NCI-H2081 treated with DMSO at 0.1 percent for 48 hours (cell line): ENCODE data around the gene TRPV5.

Source experiments
- DNase-seq: peaks from one replicate; lab custom pipeline; 2025; lab: John Stamatoyannopoulos, UW

The TRPV5 gene

GRCh38 chr7:142908921-142909890 is 24.3 kb downstream of the TRPV5 start:
- DNase-seq, result no peak

DNA sequence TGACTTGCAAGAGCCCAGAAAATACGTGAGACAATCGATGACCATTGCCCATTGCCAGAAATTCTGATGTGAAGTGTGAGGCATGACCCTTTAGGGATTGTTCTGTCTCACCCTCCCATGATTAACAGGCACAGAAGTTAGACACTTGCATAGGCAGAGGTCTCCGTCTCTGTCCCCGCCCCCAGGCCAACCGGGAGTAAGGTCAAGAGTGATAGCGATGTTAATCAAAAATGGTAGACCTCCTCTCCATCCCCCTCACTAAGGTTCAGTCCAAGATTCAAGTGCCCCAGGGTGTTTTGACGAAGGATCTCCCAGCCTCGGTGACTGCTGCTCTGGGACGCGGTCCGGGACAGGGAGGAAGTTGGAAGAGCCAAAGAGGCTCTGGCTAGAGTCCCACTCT is 25.3 kb downstream of the TRPV5 start:
- DNase-seq, result no peak

DNA sequence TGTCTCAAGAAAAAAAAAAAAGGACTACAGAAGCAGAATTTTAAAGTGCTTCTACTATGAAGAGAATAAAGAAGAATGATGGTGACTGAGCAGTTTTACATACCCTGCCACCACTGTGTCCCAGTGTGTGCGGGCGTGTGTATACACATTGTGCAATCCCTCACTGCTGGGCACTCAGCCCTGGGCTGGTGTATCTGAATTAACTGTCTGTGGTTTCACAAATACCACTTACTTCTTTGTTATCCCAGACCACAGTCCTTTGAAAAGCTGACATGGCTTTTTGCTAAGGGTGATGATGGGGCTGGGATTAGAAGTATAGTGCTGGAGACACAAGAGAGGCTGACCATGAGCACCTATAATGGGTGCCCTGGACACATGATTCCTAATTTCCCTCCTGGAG is 26.9 kb downstream of the TRPV5 start:
- DNase-seq, result no peak

DNA sequence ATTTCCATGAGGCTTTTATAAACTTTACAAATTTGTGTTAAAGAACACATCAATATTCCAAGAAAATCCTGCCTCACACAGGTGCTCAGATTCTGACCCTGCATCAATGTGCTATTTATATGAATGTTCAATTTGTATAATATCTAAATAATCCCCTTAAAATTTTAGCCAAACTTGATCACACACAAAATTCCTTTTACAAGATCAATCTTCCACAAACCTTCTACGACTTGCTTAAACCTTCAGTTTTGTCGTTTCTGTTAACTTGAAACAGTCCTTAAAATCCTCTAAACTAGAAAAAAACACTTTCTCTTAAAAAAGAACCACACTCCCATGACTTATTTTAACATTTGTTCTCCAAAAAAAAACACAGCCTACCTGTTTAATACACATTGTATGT is 27.8 kb downstream of the TRPV5 start:
- no peak for DNase-seq

DNA sequence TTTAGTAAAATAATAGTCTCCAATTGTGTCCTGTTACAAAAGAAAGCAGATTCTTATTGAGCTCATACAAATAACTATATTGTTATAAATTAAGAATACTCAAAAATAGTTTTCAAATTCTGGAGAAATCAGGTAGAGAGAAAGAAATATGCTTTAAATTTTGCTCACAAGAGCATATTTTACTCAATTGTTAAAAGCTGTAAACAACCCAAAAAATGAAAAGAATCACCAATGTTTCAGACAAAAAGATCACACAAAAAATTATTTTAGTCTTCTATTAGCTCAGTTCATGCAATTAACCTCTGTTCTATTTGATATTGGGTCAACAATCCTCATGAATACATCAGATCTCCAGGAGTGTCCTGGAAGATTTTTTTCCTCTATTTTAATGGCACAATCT is 29.4 kb downstream of the TRPV5 start:
- no peak for DNase-seq

GRCh38 chr7:142901426-142902259 is 31.9 kb downstream of the TRPV5 start:
- no peak for DNase-seq

DNA sequence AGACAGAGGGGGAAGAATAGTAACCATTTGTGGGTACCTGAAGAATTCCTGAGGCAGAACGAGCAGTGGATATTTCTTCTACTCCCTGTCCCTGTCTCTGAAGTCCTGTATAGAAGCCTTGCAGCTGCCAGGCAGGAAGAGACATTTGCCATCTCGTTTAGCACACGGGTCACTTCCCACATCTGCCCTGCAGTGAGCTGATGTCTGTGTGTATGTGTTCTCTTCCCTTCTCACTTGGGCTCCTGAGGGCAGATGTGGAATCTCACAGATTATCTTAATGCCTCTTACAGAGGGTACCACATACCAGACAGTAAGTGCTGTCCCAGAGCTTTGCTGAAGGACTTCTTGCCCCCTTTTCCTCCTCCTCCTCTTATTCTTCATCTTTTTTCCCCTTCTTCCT is 33.9 kb downstream of the TRPV5 start:
- DNase-seq, result no peak

GRCh38 chr7:142898377-142899170 is 35.0 kb downstream of the TRPV5 start:
- no peak for DNase-seq

- no peak for DNase-seq
Observed at GRCh38 chr7:142897691-142898090, 35.9 kb downstream of the TRPV5 start.

DNA sequence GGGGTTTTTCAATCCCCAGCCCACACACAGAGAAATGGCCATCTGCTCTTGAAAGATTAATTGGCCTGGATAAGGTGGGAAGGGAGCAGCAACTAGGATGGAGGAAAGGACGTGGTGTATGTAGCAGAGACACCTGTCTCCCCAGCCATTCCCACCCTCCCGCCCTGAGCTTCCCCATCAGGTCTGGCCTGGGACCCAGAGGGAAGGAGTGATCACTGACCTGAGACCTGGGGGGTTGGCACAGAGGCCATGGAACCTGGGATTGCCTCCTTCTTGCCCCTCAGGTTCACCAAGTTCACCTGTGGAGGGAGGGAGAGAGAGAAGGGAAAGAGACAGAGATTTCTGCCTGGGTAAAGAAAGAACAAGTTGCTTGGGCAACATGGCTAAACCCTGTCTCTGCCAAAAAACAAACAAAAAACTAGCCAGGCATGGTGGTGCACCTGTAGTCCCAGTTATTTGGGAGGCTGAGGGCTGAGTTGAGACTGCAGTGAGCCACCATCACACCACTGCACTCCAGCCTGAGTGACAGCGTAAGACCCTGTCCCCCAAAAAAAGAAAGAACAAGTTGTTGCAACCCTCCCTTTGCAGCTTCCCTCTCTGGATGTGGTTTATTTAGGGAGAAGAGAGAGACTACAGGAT is 36.7 kb downstream of the TRPV5 start:
- DNase-seq, result no peak

DNA sequence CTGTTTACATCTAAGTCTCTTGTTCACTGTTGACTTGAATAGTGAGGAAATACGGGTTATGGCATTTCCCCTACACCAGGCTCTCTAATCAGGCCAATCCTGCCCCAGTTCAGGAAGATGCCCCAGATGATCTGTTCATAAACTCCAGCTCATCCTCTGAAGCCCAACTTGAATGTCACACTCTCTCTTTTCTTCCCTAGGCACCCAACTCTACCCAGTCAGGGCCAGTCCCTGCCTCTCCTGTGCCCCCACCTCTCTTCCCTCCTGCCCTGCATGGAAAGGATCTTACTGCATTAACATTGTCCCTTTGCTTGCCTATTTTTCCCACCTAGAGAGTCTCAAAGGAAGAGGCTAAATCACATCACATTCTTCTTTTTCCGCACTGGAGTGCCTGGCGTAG is 37.4 kb downstream of the TRPV5 start:
- DNase-seq, result no peak

DNA sequence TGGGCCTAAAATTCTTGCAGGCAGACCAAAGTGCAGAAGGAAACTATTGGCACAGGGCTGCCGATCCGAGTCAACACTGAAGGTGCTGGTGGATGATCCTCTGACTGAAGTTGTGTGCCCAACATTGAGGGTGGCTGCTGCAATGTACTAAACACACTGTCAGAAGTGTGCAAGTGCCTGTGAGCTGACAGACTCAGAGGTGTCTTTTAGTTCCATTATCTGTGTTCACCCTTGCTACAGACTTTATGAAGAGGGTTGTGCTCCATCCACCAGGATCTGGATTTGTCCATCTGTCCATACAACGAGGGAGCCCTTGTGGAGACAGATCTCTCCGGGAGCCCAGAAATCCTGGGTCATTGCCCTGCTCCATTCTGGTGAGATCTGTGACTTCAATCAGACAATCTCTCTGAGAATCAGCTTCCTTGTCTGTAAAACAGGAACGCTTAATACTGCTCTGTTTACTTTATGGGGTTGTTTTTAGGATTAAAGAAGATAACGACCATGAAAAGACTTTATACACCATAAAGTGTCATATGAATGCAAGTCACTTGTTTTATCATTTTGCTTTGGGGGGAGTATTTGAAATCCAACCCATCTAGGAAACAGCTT is 38.5 kb downstream of the TRPV5 start:
- no peak for DNase-seq

DNA sequence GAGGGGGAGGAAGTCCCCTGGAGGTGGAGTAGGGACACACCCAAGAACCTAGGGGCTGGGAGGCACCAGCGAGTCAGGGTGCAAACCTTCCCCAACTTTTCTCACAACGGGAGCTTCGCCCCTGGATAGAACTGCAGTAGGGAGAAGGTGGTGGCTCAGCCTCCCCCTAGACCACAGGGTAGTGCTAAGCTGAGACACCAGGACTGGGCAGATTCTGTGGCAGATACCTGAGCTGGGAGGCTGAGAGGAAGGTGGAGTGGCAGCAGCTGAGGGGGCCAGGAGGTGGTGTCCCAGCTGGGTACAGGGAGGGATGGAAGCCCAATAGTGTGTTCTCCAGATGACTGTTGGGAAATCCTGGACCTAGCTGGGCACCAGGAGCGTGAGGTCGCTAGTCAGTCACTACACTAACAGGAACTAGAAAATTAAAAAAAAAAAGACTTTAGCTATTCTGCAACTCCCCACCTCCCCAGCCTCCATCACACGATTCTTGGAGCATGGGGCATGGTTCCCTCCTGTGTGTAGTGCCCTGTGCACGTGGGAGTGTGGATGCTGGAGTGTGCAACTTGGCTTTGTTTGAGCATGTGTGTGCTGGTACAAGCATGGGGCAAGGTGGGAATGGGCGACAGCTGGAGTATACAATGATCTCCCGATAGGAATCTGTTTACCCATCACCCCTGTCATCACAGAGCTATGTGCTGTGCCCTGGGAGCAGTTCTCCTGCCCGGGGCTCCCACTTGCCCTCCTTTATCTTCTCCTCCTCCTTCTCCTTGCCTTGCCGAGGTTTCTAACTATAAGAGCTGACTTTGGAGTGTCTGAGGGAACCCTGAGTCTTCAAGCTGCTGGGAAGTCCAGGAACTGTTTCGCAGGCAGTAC is 39.2 kb downstream of the TRPV5 start:
- DNase-seq, result no peak

DNA sequence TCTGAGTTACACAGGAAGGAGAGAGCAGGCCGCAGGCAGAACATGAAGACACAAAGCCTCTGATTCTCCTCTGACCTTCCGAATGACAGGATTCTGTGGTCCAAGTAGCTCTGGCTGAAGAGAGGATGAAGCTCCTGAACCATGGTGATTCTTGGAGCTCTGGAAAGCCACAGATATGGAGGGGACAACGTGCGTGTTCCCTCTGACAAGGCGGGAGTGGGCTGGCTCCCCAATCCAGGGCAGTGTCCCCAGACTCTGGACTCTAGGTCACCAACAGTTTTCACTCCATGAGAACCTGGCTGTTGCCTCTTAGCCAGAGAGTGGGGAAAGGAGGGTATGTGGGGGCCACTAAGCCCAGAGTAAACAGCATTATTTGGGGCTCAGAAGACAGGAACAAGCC is 40.6 kb downstream of the TRPV5 start:
- no peak for DNase-seq

DNA sequence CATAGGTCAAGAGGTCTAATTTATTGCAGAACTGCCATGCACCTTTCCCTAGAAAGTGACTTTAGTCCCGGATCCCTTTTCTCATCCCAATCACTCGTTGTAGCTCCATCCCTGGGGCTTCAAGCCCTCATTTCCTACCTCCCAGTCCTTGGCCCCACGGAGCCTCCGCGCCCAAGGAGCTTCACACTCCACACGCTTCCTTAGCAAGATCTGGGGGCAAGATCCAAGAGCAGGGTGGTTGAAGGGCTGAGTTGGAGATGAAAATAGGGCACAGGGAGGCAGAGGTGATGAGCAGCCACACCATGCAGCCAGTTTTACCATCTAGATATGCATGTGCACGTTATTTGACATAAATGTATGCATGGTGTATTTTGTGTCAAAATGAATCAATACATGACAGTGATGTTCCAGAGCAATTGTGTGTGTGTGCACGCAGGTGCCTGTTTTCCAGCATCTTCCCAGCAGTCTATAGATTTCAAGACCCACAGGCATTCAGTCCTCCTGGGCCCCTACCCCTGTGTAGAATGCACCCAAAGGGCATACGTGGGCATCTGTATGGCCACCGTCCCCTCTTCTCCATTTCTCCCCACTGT is 42.0 kb downstream of the TRPV5 start:
- no peak for DNase-seq

- no peak for DNase-seq
Observed at GRCh38 chr7:142890874-142891485, 42.6 kb downstream of the TRPV5 start.

GRCh38 chr7:142889816-142890215 is 43.7 kb downstream of the TRPV5 start:
- no peak for DNase-seq

DNA sequence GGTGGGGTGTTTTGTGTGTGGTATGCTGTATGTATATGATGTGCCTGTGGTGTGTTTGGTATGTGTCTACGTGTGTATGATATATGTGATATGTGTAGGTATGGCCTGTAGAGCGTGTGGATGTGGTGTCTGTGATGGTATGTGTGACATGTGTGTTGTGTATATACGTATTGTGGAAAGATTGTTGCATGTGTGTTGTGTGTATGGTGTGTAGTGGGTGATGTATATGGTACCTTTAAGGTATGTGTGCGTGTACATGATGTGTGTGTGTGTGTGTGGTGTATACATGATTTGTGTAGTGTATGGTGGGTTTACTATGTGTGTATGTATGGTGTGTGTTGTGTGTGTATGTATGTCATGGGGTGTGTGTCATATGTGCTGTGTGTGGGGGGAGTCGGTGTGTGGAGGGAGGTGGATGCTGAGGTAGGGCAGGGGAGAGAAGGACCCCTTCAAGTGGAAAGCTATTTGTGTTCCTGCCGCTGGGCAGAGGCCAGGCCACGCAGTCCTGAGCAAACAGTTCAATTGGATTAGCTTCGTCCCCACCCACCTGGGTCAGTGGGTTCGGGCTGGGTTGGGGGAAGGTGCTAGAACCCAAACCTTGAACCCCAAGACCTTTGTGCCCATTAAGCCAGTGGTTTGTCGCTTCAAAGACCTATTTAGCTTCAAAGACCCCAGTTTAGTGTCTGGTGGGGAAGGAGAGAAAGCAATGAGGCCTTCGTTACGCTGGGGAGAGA is 46.1 kb downstream of the TRPV5 start:
- no peak for DNase-seq

- no peak for DNase-seq
Observed at GRCh38 chr7:142886866-142887265, 46.7 kb downstream of the TRPV5 start.
